Neuronal stem cell (in vitro differentiated cells): ENCODE measurements around the gene HRH1.

ENCODE experiments used
- DNase-seq: peaks from one replicate; pipeline ENCODE4 v3.0.0-alpha.2; 2013; ENCODE audit warnings: low spot score
- H2AFZ ChIP-seq: one replicate; pipeline ENCODE4 v1.6.1; 2013; ENCODE audit warnings: mild to moderate bottlenecking, low read length, inconsistent platforms
- H2AK5ac ChIP-seq: 2 replicates; pipeline ENCODE4 v1.6.1; 2013; ENCODE audit warnings: low read depth, mild to moderate bottlenecking, inconsistent platforms, low read length, moderate library complexity, mixed read lengths
- H2BK120ac ChIP-seq: 2 replicates; pipeline ENCODE4 v1.6.1; 2013; ENCODE audit warnings: low read depth, mild to moderate bottlenecking, inconsistent platforms, low read length, moderate library complexity, mixed read lengths
- H2BK12ac ChIP-seq: one replicate; pipeline ENCODE4 v1.6.1; 2013; ENCODE audit warnings: low read length, inconsistent platforms
- H2BK15ac ChIP-seq: 2 replicates; pipeline ENCODE4 v1.6.1; 2013; ENCODE audit warnings: mild to moderate bottlenecking, low read length, inconsistent platforms, mixed read lengths
- H2BK5ac ChIP-seq: one replicate; pipeline ENCODE4 v1.6.1; 2013; ENCODE audit warnings: inconsistent platforms, mild to moderate bottlenecking, low read length, moderate library complexity
- H3K14ac ChIP-seq: one replicate; pipeline ENCODE4 v1.6.1; 2013; ENCODE audit warnings: low read length, inconsistent platforms
- H3K18ac ChIP-seq: 2 replicates; pipeline ENCODE4 v1.6.1; 2013; ENCODE audit warnings: low read length, inconsistent platforms
- H3K23ac ChIP-seq: 2 replicates; pipeline ENCODE4 v1.6.1; 2013; ENCODE audit warnings: low read depth, mild to moderate bottlenecking, mixed read lengths, low read length, inconsistent platforms; ENCODE audit not compliant: poor library complexity
- H3K27ac ChIP-seq: replicated peaks from 3 replicates; pipeline ENCODE4 v1.5.1; 2013; ENCODE audit warnings: low read length, inconsistent platforms
- H3K27me3 ChIP-seq, 3 experiments: 2 replicates each; pipeline ENCODE4 v1.6.1; 2013; ENCODE audit warnings: low read length in 3 of 3, mild to moderate bottlenecking in 2 of 3, inconsistent platforms in 1 of 3, low read depth in 1 of 3, mixed read lengths in 1 of 3, moderate library complexity in 1 of 3; ENCODE audit not compliant: control insufficient read depth in 3 of 3, insufficient read depth in 3 of 3
- H3K36me3 ChIP-seq, 2 donors: replicated peaks in 1 of 2; 2 replicates each; pipeline ENCODE4 v1.6.1; 2013; ENCODE audit warnings: low read length in 2 of 2; ENCODE audit not compliant: control insufficient read depth in 2 of 2, insufficient read depth in 2 of 2
- H3K4ac ChIP-seq: 2 replicates; pipeline ENCODE4 v1.6.1; 2013; ENCODE audit warnings: inconsistent platforms, mild to moderate bottlenecking, low read length, moderate library complexity
- H3K4me1 ChIP-seq, 2 donors: 1 replicate in 1 of 2; 2 replicates in 1 of 2; pipeline ENCODE4 v1.6.1; 2013; ENCODE audit warnings: low read length in 2 of 2, low read depth in 1 of 2; ENCODE audit not compliant: control insufficient read depth in 2 of 2, insufficient read depth in 1 of 2
- H3K4me2 ChIP-seq: one replicate; pipeline ENCODE4 v1.6.1; 2013; ENCODE audit warnings: mild to moderate bottlenecking, low read length, inconsistent platforms; ENCODE audit not compliant: insufficient read depth, poor library complexity, severe bottlenecking
- H3K4me3 ChIP-seq, 2 donors: 2 replicates each; pipeline ENCODE4 v1.5.1; 2013; ENCODE audit warnings: low read length in 2 of 2, mild to moderate bottlenecking in 2 of 2, inconsistent platforms in 1 of 2, moderate library complexity in 1 of 2
- H3K79me1 ChIP-seq: one replicate; pipeline ENCODE4 v1.6.1; 2013; ENCODE audit warnings: low read depth, mild to moderate bottlenecking, inconsistent platforms, low read length, moderate library complexity
- H3K9ac ChIP-seq: one replicate; pipeline ENCODE4 v1.6.1; 2013; ENCODE audit warnings: mild to moderate bottlenecking, low read depth, low read length, inconsistent platforms; ENCODE audit not compliant: poor library complexity
- H3K9me3 ChIP-seq, 2 donors: replicated peaks in 1 of 2; 2 replicates each; pipeline versions ENCODE3 to v1.6.1; 2013; ENCODE audit warnings: low read length in 2 of 2, mild to moderate bottlenecking in 2 of 2, inconsistent platforms in 1 of 2, low read depth in 1 of 2, mixed read lengths in 1 of 2, moderate library complexity in 1 of 2; ENCODE audit not compliant: control insufficient read depth in 2 of 2, insufficient read depth in 1 of 2
- H4K8ac ChIP-seq: one replicate; pipeline ENCODE4 v1.6.1; 2013; ENCODE audit warnings: low read depth, mild to moderate bottlenecking, inconsistent platforms, low read length, moderate library complexity
- H4K91ac ChIP-seq: one replicate; pipeline ENCODE4 v1.6.1; 2013; ENCODE audit warnings: low read length, low read depth, mild to moderate bottlenecking, inconsistent platforms; ENCODE audit not compliant: poor library complexity
- WGBS, 2 donors: extraction: QIAGEN DNeasy Blood & Tissue Kit; methylation state at CpG; one replicate each; pipeline ENCODE4 v1.1.7; 2013; ENCODE audit warnings: missing lambda C conversion rate in 2 of 2, mixed read lengths in 1 of 2; ENCODE audit not compliant: insufficient read length in 2 of 2, insufficient replicate concordance in 1 of 2; ENCODE audit errors: extremely low coverage in 2 of 2; 5-methylcytosine and 5-hydroxymethylcytosine counted together

The HRH1 gene

GRCh38 chr3:11116336-11117059, 37.8 kb upstream of the HRH1 start:
- H2BK120ac ChIP-seq: no peak overlapping the region
- no peaks in the 10 kb centered on the region for H3K27me3 ChIP-seq
- no peak for DNase-seq
- no peaks in the 10 kb centered on the region for H3K36me3 ChIP-seq
- no peaks in the 10 kb centered on the region for H3K79me1 ChIP-seq
- H3K9me3 ChIP-seq: peaks cover 0 to 2% of the 10 kb centered on the region in 2 donors
- H3K4me3 ChIP-seq: no peak overlapping the region
- H3K4me1 ChIP-seq: peaks cover 0 to 6% of the 10 kb centered on the region in 2 donors
- no peak overlapping the region for H3K14ac ChIP-seq
- H2AFZ ChIP-seq: no peak overlapping the region
- H2BK15ac ChIP-seq: no peak overlapping the region
- H4K8ac ChIP-seq: no peak overlapping the region
- no peak overlapping the region for H2BK12ac ChIP-seq
- H3K27ac ChIP-seq: no peak overlapping the region
- no CpG with 5 or more reads among the region's 8 CpGs for WGBS, 2 donors
- H2BK5ac ChIP-seq: no peak overlapping the region
- no peak overlapping the region for H3K9ac ChIP-seq
- no peak overlapping the region for H4K91ac ChIP-seq
- no peak overlapping the region for H3K18ac ChIP-seq
- no peak overlapping the region for H3K4ac ChIP-seq
- no peak overlapping the region for H3K4me2 ChIP-seq
- H2AK5ac ChIP-seq: no peak overlapping the region
- no peak overlapping the region for H3K23ac ChIP-seq

GRCh38 chr3:11117591-11117990, 36.7 kb upstream of the HRH1 start:
- no peak overlapping the region for H3K4ac ChIP-seq
- H2BK12ac ChIP-seq: no peak overlapping the region
- no peak overlapping the region for H3K4me3 ChIP-seq
- no peaks in the 10 kb centered on the region for H3K27me3 ChIP-seq
- H3K14ac ChIP-seq: no peak overlapping the region
- no peak overlapping the region for H2BK120ac ChIP-seq
- WGBS, 2 donors: no CpG with 5 or more reads among the region's 10 CpGs
- H3K18ac ChIP-seq: peak overlapping the region; percentile 5
- H4K91ac ChIP-seq: no peak overlapping the region
- no peak overlapping the region for H2AK5ac ChIP-seq
- no peak for DNase-seq
- no peak overlapping the region for H2BK5ac ChIP-seq
- no peak overlapping the region for H2AFZ ChIP-seq
- no peak overlapping the region for H4K8ac ChIP-seq
- no peak overlapping the region for H3K9ac ChIP-seq
- no peaks in the 10 kb centered on the region for H3K79me1 ChIP-seq
- no peak overlapping the region for H3K4me2 ChIP-seq
- H3K4me1 ChIP-seq: peaks cover 0 to 6% of the 10 kb centered on the region in 2 donors
- peaks cover 0 to 2% of the 10 kb centered on the region in 2 donors for H3K9me3 ChIP-seq
- H3K27ac ChIP-seq: no peak overlapping the region
- no peaks in the 10 kb centered on the region for H3K36me3 ChIP-seq
- no peak overlapping the region for H2BK15ac ChIP-seq
- no peak overlapping the region for H3K23ac ChIP-seq

GRCh38 chr3:11118181-11118682, 36.1 kb upstream of the HRH1 start:
- Histone ChIP-seq H3K4me1 (peaks cover 0 to 6% of the 10 kb centered on the region in 2 donors), H4K91ac (no peak overlapping the region), H3K9ac (no peak overlapping the region), H3K14ac (peak overlapping the region; percentile 57), H2BK120ac (no peak overlapping the region), H4K8ac (no peak overlapping the region), H2BK5ac (no peak overlapping the region), H3K23ac (no peak overlapping the region), H3K18ac (peak overlapping the region; percentile 79), H2BK12ac (no peak overlapping the region), H3K27me3 (no peaks in the 10 kb centered on the region), H2AK5ac (peak overlapping the region; percentile 66), H3K4me2 (no peak overlapping the region), H3K79me1 (no peaks in the 10 kb centered on the region), H3K27ac (no peak overlapping the region), H3K9me3 (peaks cover 0 to 2% of the 10 kb centered on the region in 2 donors), H2BK15ac (no peak overlapping the region), H3K36me3 (no peaks in the 10 kb centered on the region), H3K4me3 (no peak overlapping the region), H3K4ac (no peak overlapping the region), H2AFZ (no peak overlapping the region)
- no CpG with 5 or more reads among the region's 8 CpGs for WGBS, 2 donors
- no peak for DNase-seq

GRCh38 chr3:11120091-11120805, 34.0 kb upstream of the HRH1 start:
- H3K27ac ChIP-seq: no peak overlapping the region
- peaks cover 0 to 6% of the 10 kb centered on the region in 2 donors for H3K4me1 ChIP-seq
- no peaks in the 10 kb centered on the region for H3K36me3 ChIP-seq
- H2AFZ ChIP-seq: no peak overlapping the region
- no peak overlapping the region for H4K8ac ChIP-seq
- H2BK120ac ChIP-seq: no peak overlapping the region
- no peak overlapping the region for H4K91ac ChIP-seq
- no peak overlapping the region for H2BK5ac ChIP-seq
- no peaks in the 10 kb centered on the region for H3K79me1 ChIP-seq
- H2AK5ac ChIP-seq: peak overlapping the region; percentile 12
- H3K23ac ChIP-seq: no peak overlapping the region
- peak overlapping the region; percentile 24 for H3K9ac ChIP-seq
- no peak overlapping the region for H3K14ac ChIP-seq
- DNase-seq: no peak
- no peaks in the 10 kb centered on the region for H3K9me3 ChIP-seq
- peak overlapping the region; percentile 66 for H3K18ac ChIP-seq
- no peaks in the 10 kb centered on the region for H3K27me3 ChIP-seq
- peak overlapping the region; percentile 56 for H2BK15ac ChIP-seq
- no peak overlapping the region for H3K4me2 ChIP-seq
- H3K4me3 ChIP-seq: no peak overlapping the region
- H2BK12ac ChIP-seq: peak overlapping the region; percentile 14
- whole genome bisulfite sequencing, 2 donors: no CpG with 5 or more reads among the region's 10 CpGs
- H3K4ac ChIP-seq: no peak overlapping the region
